ENCODE data around the gene ABCC10.

DNA sequence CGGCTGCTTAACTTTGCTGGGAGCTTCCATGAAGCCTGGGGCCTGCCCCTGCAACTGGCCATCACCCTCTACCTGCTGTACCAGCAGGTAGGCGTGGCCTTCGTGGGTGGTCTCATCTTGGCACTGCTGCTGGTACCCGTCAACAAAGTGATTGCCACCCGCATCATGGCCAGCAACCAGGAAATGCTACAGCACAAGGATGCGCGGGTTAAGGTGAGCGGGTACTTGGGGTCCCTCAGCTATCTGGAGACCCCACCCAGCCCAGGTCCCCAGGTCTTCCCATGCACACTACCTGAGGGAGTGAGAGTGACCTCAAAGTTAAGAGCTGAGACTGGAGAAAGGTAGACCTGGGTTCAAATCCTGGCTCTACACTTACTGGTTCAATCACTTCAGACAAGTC is 5.8 kb downstream of the ABCC10 start:
- TF ChIP-seq POLR2A (IDR thresholded peaks at IDR 0.05; ENCODE audit: low read length) (no peak), GATA1 (IDR thresholded peaks at IDR 0.05; ENCODE audit: low read depth, low read length) (no peak)

Measured in erythroblast (primary cell).